ENCODE measurements around the gene NTSR1. TPM values are rescaled to one million over a fixed set of nuclear protein-coding genes. Genes with fewer than 3 reads are reported as not detected.

The NTSR1 gene
- total RNA-seq, 2 experiments from 2014 or later, result 0.55 to 0.56 TPM

DNA sequence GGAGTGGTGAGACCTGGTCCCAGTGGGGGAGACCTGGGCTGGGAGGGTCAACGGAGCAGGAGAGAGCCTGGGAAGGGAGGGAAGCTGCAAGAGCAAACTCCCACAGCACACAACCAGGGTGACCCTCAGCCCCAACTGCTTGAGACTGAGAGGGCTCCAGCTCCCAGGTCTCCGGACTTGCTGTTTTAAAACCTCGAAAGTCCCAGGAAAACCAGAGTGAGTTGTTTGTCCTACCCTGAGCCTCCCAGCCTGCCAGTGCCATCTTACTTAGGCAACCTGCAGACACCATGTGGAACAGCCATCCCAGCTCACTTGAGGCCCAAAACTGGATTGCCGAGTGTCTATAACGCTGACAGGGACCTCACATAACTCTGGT is 4.8 kb upstream of the NTSR1 start:
- CTCF ChIA-PET, result interaction anchor here (1.4 kb wide), 1 partner anchor 37 kb away, joined by 5 read pairs; no protein-coding TSS in a partner anchor
- no peak overlapping the region for H3K4me3 ChIP-seq (ENCODE audit: low read length)
- Mint-ChIP-seq H3K27me3 (peaks cover 14% of the 10 kb centered on the region), H3K36me3 (ENCODE audit: low read depth) (no peaks in the 10 kb centered on the region), H3K4me1 (ENCODE audit: low read depth) (peaks cover 4% of the 10 kb centered on the region), H3K27ac (peak overlapping the region; percentile 5), H3K4me3 (no peak overlapping the region), H3K9me3 (no peaks in the 10 kb centered on the region)
- ATAC-seq (ENCODE audit: poor library complexity), result no peak
- DNase-seq, result no peak
- H3K9me3 ChIP-seq (ENCODE audit: control insufficient read depth in 1 of 2, insufficient read depth in 1 of 2, low read length in 2 of 2), result peaks cover 0 to 18% of the 10 kb centered on the region in 2 experiments
- H3K36me3 ChIP-seq (ENCODE audit: insufficient read depth, low read length), result no peaks in the 10 kb centered on the region
- intact Hi-C loops (cut with DNase I, micrococcal nuclease), result loop anchor here in 1 of 2 experiments (5.0 kb wide), 1 partner anchor 88 kb away; no protein-coding TSS in a partner anchor
- H3K4me1 ChIP-seq (ENCODE audit: insufficient read depth, low read length), result peaks cover 16% of the 10 kb centered on the region
- H3K27me3 ChIP-seq (ENCODE audit: control insufficient read depth in 1 of 2, insufficient read depth in 2 of 2, low read length in 2 of 2), result peaks cover 8 to 9% of the 10 kb centered on the region in 2 experiments
- TF ChIP-seq, protein P1, sequence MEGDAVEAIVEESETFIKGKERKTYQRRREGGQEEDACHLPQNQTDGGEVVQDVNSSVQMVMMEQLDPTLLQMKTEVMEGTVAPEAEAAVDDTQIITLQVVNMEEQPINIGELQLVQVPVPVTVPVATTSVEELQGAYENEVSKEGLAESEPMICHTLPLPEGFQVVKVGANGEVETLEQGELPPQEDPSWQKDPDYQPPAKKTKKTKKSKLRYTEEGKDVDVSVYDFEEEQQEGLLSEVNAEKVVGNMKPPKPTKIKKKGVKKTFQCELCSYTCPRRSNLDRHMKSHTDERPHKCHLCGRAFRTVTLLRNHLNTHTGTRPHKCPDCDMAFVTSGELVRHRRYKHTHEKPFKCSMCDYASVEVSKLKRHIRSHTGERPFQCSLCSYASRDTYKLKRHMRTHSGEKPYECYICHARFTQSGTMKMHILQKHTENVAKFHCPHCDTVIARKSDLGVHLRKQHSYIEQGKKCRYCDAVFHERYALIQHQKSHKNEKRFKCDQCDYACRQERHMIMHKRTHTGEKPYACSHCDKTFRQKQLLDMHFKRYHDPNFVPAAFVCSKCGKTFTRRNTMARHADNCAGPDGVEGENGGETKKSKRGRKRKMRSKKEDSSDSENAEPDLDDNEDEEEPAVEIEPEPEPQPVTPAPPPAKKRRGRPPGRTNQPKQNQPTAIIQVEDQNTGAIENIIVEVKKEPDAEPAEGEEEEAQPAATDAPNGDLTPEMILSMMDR (IDR thresholded peaks at IDR 0.05), result no peak
- POLR2A ChIA-PET, result interaction anchor here (0.8 kb wide), 2 partner anchors 12 to 90 kb away, joined by 3 to 5 read pairs; no protein-coding TSS in a partner anchor
- H3K27ac ChIP-seq (ENCODE audit: low read depth in 1 of 2, low read length in 2 of 2), result no peak overlapping the region

DNA sequence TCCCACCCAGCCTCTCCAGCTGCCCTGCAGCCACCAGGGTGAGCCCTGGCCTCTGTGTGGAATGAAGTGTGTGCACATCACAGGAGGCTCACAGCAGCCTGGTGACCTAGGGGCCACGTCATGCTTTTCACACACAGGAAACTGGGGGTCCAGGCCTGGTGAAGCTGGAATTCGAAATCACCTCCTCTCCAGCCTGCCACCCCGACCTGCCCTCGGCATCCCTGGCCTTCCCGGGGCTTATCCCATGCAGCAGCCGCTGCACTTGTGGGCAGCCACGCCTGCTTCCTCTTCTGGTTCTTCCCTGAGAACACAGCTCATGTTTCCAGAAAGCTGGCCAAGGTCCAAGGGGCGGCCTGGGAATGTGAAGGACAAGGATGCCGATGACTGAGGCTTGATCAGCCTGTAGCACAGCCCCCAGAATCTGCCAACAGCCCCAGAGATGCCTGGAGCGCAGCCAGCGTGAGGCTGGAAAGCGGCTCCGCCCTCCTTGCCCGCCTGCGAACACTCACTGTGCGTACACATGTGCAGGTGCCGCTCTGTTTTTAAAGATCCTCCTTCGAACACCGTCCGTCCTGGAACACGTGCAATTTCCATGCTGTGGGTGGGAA is 4.2 kb upstream of the NTSR1 start:
- intact Hi-C loops (cut with DNase I, micrococcal nuclease), result loop anchor here in 1 of 2 experiments (5.0 kb wide), 1 partner anchor 88 kb away; no protein-coding TSS in a partner anchor
- no peak overlapping the region for H3K4me3 ChIP-seq (ENCODE audit: low read length)
- peaks cover 0 to 14% of the 10 kb centered on the region in 2 experiments for H3K9me3 ChIP-seq (ENCODE audit: control insufficient read depth in 1 of 2, insufficient read depth in 1 of 2, low read length in 2 of 2)
- H3K27me3 Mint-ChIP-seq, result peaks cover 14% of the 10 kb centered on the region
- H3K4me1 ChIP-seq (ENCODE audit: insufficient read depth, low read length), result peaks cover 20% of the 10 kb centered on the region
- no peak overlapping the region for H3K4me3 Mint-ChIP-seq
- no peaks in the 10 kb centered on the region for H3K9me3 Mint-ChIP-seq
- DNase-seq, result no peak
- H3K27ac Mint-ChIP-seq, result no peak overlapping the region
- H3K4me1 Mint-ChIP-seq (ENCODE audit: low read depth), result peaks cover 4% of the 10 kb centered on the region
- ChIA-PET POLR2A (interaction anchor here (0.8 kb wide), 2 partner anchors 11 to 90 kb away, joined by 3 to 5 read pairs; no protein-coding TSS in a partner anchor), CTCF (no interaction called here)
- no peaks in the 10 kb centered on the region for H3K36me3 Mint-ChIP-seq (ENCODE audit: low read depth)
- TF ChIP-seq, protein P1 (IDR thresholded peaks at IDR 0.05), result no peak
- no peak overlapping the region for H3K27ac ChIP-seq (ENCODE audit: low read depth in 1 of 2, low read length in 2 of 2)
- ATAC-seq (ENCODE audit: poor library complexity), result no peak
- H3K27me3 ChIP-seq (ENCODE audit: control insufficient read depth in 1 of 2, insufficient read depth in 2 of 2, low read length in 2 of 2), result peaks cover 11 to 15% of the 10 kb centered on the region in 2 experiments
- H3K36me3 ChIP-seq (ENCODE audit: insufficient read depth, low read length), result no peaks in the 10 kb centered on the region

DNA sequence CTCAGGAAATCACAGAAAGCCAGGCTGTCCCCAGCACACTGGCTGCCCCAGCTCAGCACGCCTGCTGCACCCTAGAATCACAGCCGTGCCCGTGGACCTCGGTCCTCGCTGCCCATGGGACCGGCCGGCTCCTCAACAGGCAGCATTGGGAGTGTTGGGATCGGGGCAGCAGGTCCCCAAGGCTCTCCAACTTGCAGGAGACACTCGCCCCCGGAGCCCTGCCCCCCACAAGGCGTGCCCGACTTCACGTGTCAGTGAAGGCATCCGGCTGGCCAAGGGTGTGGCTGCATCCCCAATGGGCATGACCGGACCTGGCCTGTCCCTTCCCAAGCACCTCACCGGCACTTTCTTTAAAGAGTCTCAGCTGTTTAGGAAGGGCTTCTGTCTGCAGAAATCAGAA is 3.0 kb upstream of the NTSR1 start:
- ChIA-PET CTCF (interaction anchor here (0.8 kb wide), 1 partner anchor 18 kb away, joined by 3 read pairs; no protein-coding TSS in a partner anchor), POLR2A (no interaction called here)
- no peaks in the 10 kb centered on the region for H3K9me3 Mint-ChIP-seq
- no peaks in the 10 kb centered on the region for H3K36me3 Mint-ChIP-seq (ENCODE audit: low read depth)
- H3K4me3 ChIP-seq (ENCODE audit: low read length), result no peak overlapping the region
- H3K36me3 ChIP-seq (ENCODE audit: insufficient read depth, low read length), result no peaks in the 10 kb centered on the region
- DNase-seq, result no peak
- H3K27ac ChIP-seq (ENCODE audit: low read depth in 1 of 2, low read length in 2 of 2), result no peak overlapping the region
- H3K27me3 ChIP-seq (ENCODE audit: control insufficient read depth in 1 of 2, insufficient read depth in 2 of 2, low read length in 2 of 2), result peaks cover 20 to 26% of the 10 kb centered on the region in 2 experiments
- no peak overlapping the region for H3K4me3 Mint-ChIP-seq
- intact Hi-C loops (cut with DNase I, micrococcal nuclease), result no loop called here
- no peak overlapping the region for H3K27ac Mint-ChIP-seq
- ATAC-seq (ENCODE audit: poor library complexity), result no peak
- H3K4me1 ChIP-seq (ENCODE audit: insufficient read depth, low read length), result peaks cover 23% of the 10 kb centered on the region
- TF ChIP-seq, protein P1 (IDR thresholded peaks at IDR 0.05), result no peak
- H3K27me3 Mint-ChIP-seq, result peaks cover 14% of the 10 kb centered on the region
- peaks cover 10% of the 10 kb centered on the region for H3K4me1 Mint-ChIP-seq (ENCODE audit: low read depth)
- H3K9me3 ChIP-seq (ENCODE audit: control insufficient read depth in 1 of 2, insufficient read depth in 1 of 2, low read length in 2 of 2), result peaks cover 0 to 17% of the 10 kb centered on the region in 2 experiments

Data from CD4-positive, alpha-beta T cell (primary cell).